Activated T-cell treated with anti-CD3 and anti-CD28 coated beads, Interleukin-2, amount 50 U/mL, for 4 hours (primary cell): ENCODE data around the gene KLHL2. TPM values are rescaled to one million over a fixed set of nuclear protein-coding genes. Genes with fewer than 3 reads are reported as not detected.

Experiments
- ATAC-seq, 2 donors: fragments of 200-7000 bp; cut with Tn5 transposase; one replicate each; pipeline ENCODE4 v1.10.0; 2021
- DNase-seq: peaks from one replicate; pipeline ENCODE4 v3.0.0-alpha.2; 2020
- H3K27me3 Mint-ChIP-seq: one replicate; pipeline ENCODE4 v1.8.0; 2021; ENCODE audit warnings: low read depth, mixed read lengths
- H3K36me3 Mint-ChIP-seq: one replicate; pipeline ENCODE4 v1.8.0; 2022; ENCODE audit warnings: mixed read lengths; ENCODE audit not compliant: insufficient read depth
- H3K4me1 Mint-ChIP-seq: one replicate; pipeline ENCODE4 v1.8.0; 2021; ENCODE audit warnings: low read depth, mixed read lengths
- H3K4me3 Mint-ChIP-seq: one replicate; pipeline ENCODE4 v1.8.0; 2021; ENCODE audit warnings: mild to moderate bottlenecking, moderate library complexity, mixed read lengths
- H3K9me3 Mint-ChIP-seq: one replicate; pipeline ENCODE4 v1.8.0; 2021; ENCODE audit warnings: mixed read lengths
- total RNA-seq, 3 donors: library from RNA; stranded (reverse); gene quantifications; one replicate each; pipeline ENCODE4 v1.2.1, GENCODE V29; 2021

Gene KLHL2
- total RNA-seq, 3 donors from 2014 or later: 13.8 to 19.3 (median 16.7) TPM

GRCh38 chr4:165191814-165192499 is 15.4 kb upstream of the KLHL2 start:
- no peak overlapping the region for H3K4me3 Mint-ChIP-seq
- peaks cover 14% of the 10 kb centered on the region for H3K4me1 Mint-ChIP-seq
- DNase-seq: no peak
- H3K36me3 Mint-ChIP-seq: no peaks in the 10 kb centered on the region
- ATAC-seq: no peak
- no peaks in the 10 kb centered on the region for H3K27me3 Mint-ChIP-seq
- no peaks in the 10 kb centered on the region for H3K9me3 Mint-ChIP-seq

DNA sequence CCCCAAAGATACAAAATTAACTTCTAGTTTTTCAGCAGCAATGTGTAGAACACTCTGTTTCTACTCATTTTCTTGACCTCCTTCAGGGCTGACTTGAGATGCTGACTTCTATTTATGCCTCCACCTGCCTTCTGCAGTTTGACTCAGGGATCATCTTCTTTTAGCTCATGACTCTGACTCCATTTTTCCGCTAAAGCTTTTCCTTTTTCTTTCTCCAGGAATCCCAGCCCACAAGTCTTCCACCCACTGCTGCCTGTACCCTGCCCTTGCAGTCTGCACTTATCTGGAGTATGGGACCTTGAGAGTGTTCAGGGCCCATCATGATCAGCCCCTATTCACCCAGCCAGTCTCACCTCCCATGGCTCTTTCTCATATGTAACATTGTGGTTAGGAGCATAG is 14.9 kb upstream of the KLHL2 start:
- Mint-ChIP-seq H3K4me1 (peaks cover 14% of the 10 kb centered on the region), H3K9me3 (no peaks in the 10 kb centered on the region), H3K36me3 (no peaks in the 10 kb centered on the region), H3K27me3 (no peaks in the 10 kb centered on the region), H3K4me3 (no peak overlapping the region)
- no peak for DNase-seq
- no peak for ATAC-seq

GRCh38 chr4:165192956-165193355 is 14.4 kb upstream of the KLHL2 start:
- Mint-ChIP-seq H3K4me3 (no peak overlapping the region), H3K36me3 (no peaks in the 10 kb centered on the region), H3K27me3 (peaks cover 2% of the 10 kb centered on the region), H3K9me3 (no peaks in the 10 kb centered on the region), H3K4me1 (peaks cover 14% of the 10 kb centered on the region)
- DNase-seq: no peak
- no peak for ATAC-seq

DNA sequence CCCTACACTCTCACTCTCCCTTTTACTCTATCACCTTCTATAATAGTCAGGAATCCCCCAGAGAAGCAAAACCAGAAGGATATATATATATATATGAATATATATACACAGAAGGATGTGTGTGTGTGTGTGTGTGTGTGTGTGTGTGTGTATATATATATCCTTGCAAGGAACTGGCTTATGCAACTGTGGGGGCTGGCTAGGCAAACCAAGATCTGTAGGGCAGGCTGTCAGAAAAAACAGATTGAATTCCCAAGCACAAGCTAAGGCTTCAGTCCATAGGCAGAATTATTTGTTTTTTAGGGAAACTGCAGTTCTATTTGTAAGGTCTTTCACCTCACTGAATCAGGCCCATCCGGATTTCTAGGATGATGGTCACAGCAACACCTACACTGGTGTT is 13.0 kb upstream of the KLHL2 start:
- no peaks in the 10 kb centered on the region for H3K9me3 Mint-ChIP-seq
- H3K4me3 Mint-ChIP-seq: no peak overlapping the region
- H3K27me3 Mint-ChIP-seq: peaks cover 2% of the 10 kb centered on the region
- DNase-seq: no peak
- H3K4me1 Mint-ChIP-seq: peaks cover 16% of the 10 kb centered on the region
- no peak for ATAC-seq
- H3K36me3 Mint-ChIP-seq: no peaks in the 10 kb centered on the region

DNA sequence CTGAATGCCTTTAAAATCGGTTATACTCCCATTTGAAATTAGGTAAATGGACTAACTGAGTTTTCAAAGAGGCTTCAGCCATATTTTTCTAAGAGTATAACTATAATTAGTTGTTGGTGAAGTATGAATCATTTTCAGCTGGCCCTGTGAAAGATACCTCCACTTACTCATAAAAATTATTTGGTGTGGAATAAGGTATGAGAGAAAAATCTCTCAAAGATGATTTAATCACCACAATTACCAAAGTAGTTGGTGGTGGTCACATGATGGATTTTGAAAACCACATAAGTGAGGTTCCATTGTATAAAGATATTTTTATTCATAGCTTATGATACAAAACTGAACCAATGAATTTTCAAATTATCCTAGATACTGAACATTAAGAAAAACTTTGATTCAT is 9.0 kb upstream of the KLHL2 start:
- Mint-ChIP-seq H3K4me3 (no peak overlapping the region), H3K27me3 (peaks cover 5% of the 10 kb centered on the region), H3K9me3 (no peaks in the 10 kb centered on the region), H3K36me3 (no peaks in the 10 kb centered on the region), H3K4me1 (peaks cover 3% of the 10 kb centered on the region)
- DNase-seq (no peak), ATAC-seq (no peak)

- H3K27me3 Mint-ChIP-seq: peaks cover 5% of the 10 kb centered on the region
- DNase-seq: no peak
- H3K9me3 Mint-ChIP-seq: no peaks in the 10 kb centered on the region
- no peak for ATAC-seq
- no peak overlapping the region for H3K4me3 Mint-ChIP-seq
- H3K36me3 Mint-ChIP-seq: no peaks in the 10 kb centered on the region
- peaks cover 12% of the 10 kb centered on the region for H3K4me1 Mint-ChIP-seq
These were observed 8.1 kb upstream of the KLHL2 start for GRCh38 chr4:165199286-165199685.

GRCh38 chr4:165199722-165200121 is 7.6 kb upstream of the KLHL2 start:
- ATAC-seq (no peak), DNase-seq (no peak)
- H3K4me1 Mint-ChIP-seq: peaks cover 16% of the 10 kb centered on the region
- no peaks in the 10 kb centered on the region for H3K9me3 Mint-ChIP-seq
- no peaks in the 10 kb centered on the region for H3K36me3 Mint-ChIP-seq
- H3K27me3 Mint-ChIP-seq: peaks cover 5% of the 10 kb centered on the region
- no peak overlapping the region for H3K4me3 Mint-ChIP-seq

DNA sequence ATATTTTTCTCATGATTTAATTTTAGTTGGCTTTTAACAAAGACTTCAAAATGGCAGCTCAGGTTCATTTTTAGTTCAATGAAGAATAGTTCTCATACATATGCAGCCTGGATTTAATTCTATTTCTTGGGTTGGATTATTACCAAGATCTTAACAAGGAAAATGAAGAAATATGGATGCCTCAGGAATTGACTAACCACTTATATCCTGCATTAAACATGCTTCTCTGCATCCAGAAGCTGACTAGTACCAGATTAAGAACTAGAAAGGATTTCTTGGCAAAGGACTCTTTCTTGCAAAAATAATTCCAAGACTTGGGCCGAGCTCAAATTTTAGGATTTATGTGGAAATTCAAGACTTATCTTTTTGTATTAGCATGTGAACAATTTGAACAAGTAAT is 5.6 kb upstream of the KLHL2 start:
- Mint-ChIP-seq H3K4me1 (peaks cover 31% of the 10 kb centered on the region), H3K36me3 (no peaks in the 10 kb centered on the region), H3K27me3 (peaks cover 5% of the 10 kb centered on the region), H3K4me3 (no peak overlapping the region), H3K9me3 (no peaks in the 10 kb centered on the region)
- DNase-seq (no peak), ATAC-seq (no peak)

GRCh38 chr4:165203541-165204461 is 3.6 kb upstream of the KLHL2 start:
- H3K9me3 Mint-ChIP-seq: no peaks in the 10 kb centered on the region
- peak; percentile 8 to 33 for ATAC-seq
- H3K4me1 Mint-ChIP-seq: peaks cover 39% of the 10 kb centered on the region
- peak overlapping the region; percentile 52 for H3K4me3 Mint-ChIP-seq
- no peaks in the 10 kb centered on the region for H3K36me3 Mint-ChIP-seq
- DNase-seq: no peak
- peaks cover 3% of the 10 kb centered on the region for H3K27me3 Mint-ChIP-seq

- peak; percentile 21 to 27 for ATAC-seq
These were observed 2.9 kb upstream of the KLHL2 start for GRCh38 chr4:165204462-165204830.

GRCh38 chr4:165207016-165207430 is 338 bp upstream of the KLHL2 start:
- DNase-seq (no peak), ATAC-seq (peak; percentile 14 to 20)
- Mint-ChIP-seq H3K4me3 (peak overlapping the region; percentile 93), H3K36me3 (no peaks in the 10 kb centered on the region), H3K9me3 (no peaks in the 10 kb centered on the region), H3K4me1 (peaks cover 64% of the 10 kb centered on the region), H3K27me3 (no peaks in the 10 kb centered on the region)

More at GRCh38 chr4:165204462-165204830, 2.9 kb upstream of the KLHL2 start:
- no peaks in the 10 kb centered on the region for H3K36me3 Mint-ChIP-seq
- peaks cover 3% of the 10 kb centered on the region for H3K27me3 Mint-ChIP-seq
- DNase-seq: no peak
- H3K4me3 Mint-ChIP-seq: peak overlapping the region; percentile 52
- no peaks in the 10 kb centered on the region for H3K9me3 Mint-ChIP-seq
- peaks cover 44% of the 10 kb centered on the region for H3K4me1 Mint-ChIP-seq

DNA sequence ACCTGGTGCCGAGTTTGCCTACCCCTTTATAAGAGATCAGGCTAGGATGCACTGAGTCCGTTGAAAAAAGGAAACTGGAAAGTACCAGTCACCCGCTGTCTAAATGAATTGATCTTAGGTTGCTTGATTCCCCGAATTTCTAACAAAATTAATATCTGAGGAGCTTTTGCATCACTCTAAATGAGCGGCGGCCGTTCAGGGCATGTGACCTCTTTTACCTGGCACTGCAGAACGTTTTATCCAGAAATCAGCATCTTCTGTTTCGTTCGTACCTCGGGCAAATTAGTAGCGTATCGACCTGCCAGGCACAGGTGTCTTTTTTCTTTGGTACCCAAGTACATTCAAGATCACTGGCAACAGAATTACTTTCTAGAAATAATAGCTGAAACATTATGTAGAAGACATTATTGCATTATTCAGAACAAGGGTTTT is 876 bp downstream of the KLHL2 start:
- DNase-seq (no peak), ATAC-seq (peak; percentile 15 to 21)
- H3K27me3 Mint-ChIP-seq: no peaks in the 10 kb centered on the region

DNA sequence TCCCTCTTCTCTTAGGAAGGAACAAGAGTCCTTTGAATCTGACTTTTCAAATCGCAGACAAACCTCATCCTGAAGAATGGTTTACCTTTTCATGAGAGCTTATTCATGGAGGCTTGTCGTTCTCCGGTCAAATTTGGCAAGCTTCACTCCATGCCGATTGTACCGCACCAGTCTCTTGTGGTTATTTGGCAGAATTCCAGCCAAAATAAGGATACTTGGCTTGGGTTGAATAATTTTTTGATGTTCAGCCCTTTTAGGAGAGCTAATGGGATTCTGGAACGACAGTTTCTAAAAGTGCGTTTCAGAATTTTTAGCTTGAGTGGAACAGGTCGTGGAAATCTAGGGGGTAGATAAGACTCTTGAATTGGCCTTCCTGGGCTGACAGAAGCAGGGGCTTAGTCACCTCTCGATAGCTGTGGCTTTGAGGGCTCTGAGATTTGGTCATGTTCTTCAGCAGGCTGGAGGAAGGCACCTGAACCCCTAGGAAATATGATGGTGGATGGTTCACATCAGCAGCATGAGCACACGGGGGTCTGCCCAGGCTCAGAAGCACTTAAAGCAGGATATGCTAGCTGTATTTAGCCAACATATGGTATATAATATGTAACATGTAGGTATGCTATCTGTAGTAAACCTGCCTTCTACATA is 1.5 kb downstream of the KLHL2 start:
- ATAC-seq (no peak), DNase-seq (peak; percentile 17)
- peaks cover 5% of the 10 kb centered on the region for H3K36me3 Mint-ChIP-seq
- H3K4me1 Mint-ChIP-seq: peaks cover 77% of the 10 kb centered on the region
- no peaks in the 10 kb centered on the region for H3K27me3 Mint-ChIP-seq
- H3K9me3 Mint-ChIP-seq: no peaks in the 10 kb centered on the region
- H3K4me3 Mint-ChIP-seq: peak overlapping the region; percentile 91

More for the DNA sequence above, 876 bp downstream of the KLHL2 start:
- H3K4me1 Mint-ChIP-seq: peaks cover 76% of the 10 kb centered on the region
- peak overlapping the region; percentile 91 for H3K4me3 Mint-ChIP-seq
- no peaks in the 10 kb centered on the region for H3K9me3 Mint-ChIP-seq
- peaks cover 2% of the 10 kb centered on the region for H3K36me3 Mint-ChIP-seq

DNA sequence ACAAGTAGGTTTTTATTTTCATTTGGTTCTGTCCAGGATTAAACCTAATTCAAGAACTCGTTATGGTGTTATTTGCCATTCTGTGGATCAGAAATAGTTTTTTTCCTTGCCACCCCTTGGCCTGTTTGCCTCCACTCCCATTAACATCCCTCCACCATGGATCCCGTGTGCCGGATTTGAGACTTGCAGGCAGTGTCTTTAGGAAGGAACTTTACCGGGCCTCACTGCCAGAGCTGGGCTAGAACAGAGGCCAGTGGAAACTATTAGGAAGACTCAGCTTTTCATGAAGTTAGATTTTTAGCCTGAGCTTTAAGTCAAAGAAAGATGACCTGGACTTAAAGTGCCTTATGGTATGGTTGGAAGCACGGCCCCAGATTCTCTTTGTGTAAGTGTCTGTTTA is 2.4 kb downstream of the KLHL2 start:
- H3K27me3 Mint-ChIP-seq: no peaks in the 10 kb centered on the region
- DNase-seq: no peak
- no peaks in the 10 kb centered on the region for H3K9me3 Mint-ChIP-seq
- H3K36me3 Mint-ChIP-seq: peaks cover 5% of the 10 kb centered on the region
- H3K4me1 Mint-ChIP-seq: peaks cover 75% of the 10 kb centered on the region
- H3K4me3 Mint-ChIP-seq: no peak overlapping the region
- no peak for ATAC-seq
